ENCODE results near the gene SLC10A4.

The SLC10A4 gene

GRCh38 chr4:48509543-48509942 lies 26.4 kb downstream of the SLC10A4 start:
- no peaks in the 10 kb centered on the region for H3K27me3 ChIP-seq (ENCODE audit: insufficient read depth, poor library complexity, severe bottlenecking)
- H3K4me3 ChIP-seq (replicated peaks; ENCODE audit: insufficient read depth, low read length): no peak overlapping the region
- TF ChIP-seq POLR2AphosphoS5 (IDR thresholded peaks at IDR 0.05; ENCODE audit: low read depth): no peak
- TF ChIP-seq GABPA (IDR thresholded peaks at IDR 0.05; ENCODE audit: low read depth): no peak
- TF ChIP-seq REST (IDR thresholded peaks at IDR 0.05; ENCODE audit: insufficient replicate concordance, low read depth): no peak
- TF ChIP-seq SPI1 (IDR thresholded peaks at IDR 0.05; ENCODE audit: borderline replicate concordance, low read depth): no peak
- TF ChIP-seq CTCF (IDR thresholded peaks at IDR 0.05; ENCODE audit: insufficient read depth, low read length): no peak
- H3K27ac ChIP-seq (replicated peaks): no peak overlapping the region
- DNase-seq (ENCODE audit: low read depth in 1 of 2, low spot score in 1 of 2): no peak

- Histone ChIP-seq H3K27ac (replicated peaks) (no peak overlapping the region), H3K4me3 (replicated peaks; ENCODE audit: insufficient read depth, low read length) (no peak overlapping the region), H3K27me3 (ENCODE audit: insufficient read depth, poor library complexity, severe bottlenecking) (no peaks in the 10 kb centered on the region)
- no peak for DNase-seq (ENCODE audit: low read depth in 1 of 2, low spot score in 1 of 2)
- TF ChIP-seq CTCF (IDR thresholded peaks at IDR 0.05; ENCODE audit: insufficient read depth, low read length) (no peak), POLR2AphosphoS5 (IDR thresholded peaks at IDR 0.05; ENCODE audit: low read depth) (no peak), GABPA (IDR thresholded peaks at IDR 0.05; ENCODE audit: low read depth) (no peak), SPI1 (IDR thresholded peaks at IDR 0.05; ENCODE audit: borderline replicate concordance, low read depth) (no peak), REST (IDR thresholded peaks at IDR 0.05; ENCODE audit: insufficient replicate concordance, low read depth) (no peak)
Measured at GRCh38 chr4:48518143-48518542, 35.0 kb downstream of the SLC10A4 start.

GRCh38 chr4:48526406-48526805 lies 43.3 kb downstream of the SLC10A4 start:
- no peak overlapping the region for H3K4me3 ChIP-seq (replicated peaks; ENCODE audit: insufficient read depth, low read length)
- no peak for TF ChIP-seq GABPA (IDR thresholded peaks at IDR 0.05; ENCODE audit: low read depth)
- no peak for TF ChIP-seq SPI1 (IDR thresholded peaks at IDR 0.05; ENCODE audit: borderline replicate concordance, low read depth)
- TF ChIP-seq CTCF (IDR thresholded peaks at IDR 0.05; ENCODE audit: insufficient read depth, low read length): no peak
- TF ChIP-seq REST (IDR thresholded peaks at IDR 0.05; ENCODE audit: insufficient replicate concordance, low read depth): no peak
- no peak for TF ChIP-seq POLR2AphosphoS5 (IDR thresholded peaks at IDR 0.05; ENCODE audit: low read depth)
- no peak overlapping the region for H3K27ac ChIP-seq (replicated peaks)
- no peaks in the 10 kb centered on the region for H3K27me3 ChIP-seq (ENCODE audit: insufficient read depth, poor library complexity, severe bottlenecking)
- no peak for DNase-seq (ENCODE audit: low read depth in 1 of 2, low spot score in 1 of 2)
